GM18870 (cell line): ENCODE results near the gene CD300LG.
"Not testable (repeated sequence)": the region's sequence is repeated elsewhere in the genome, so short reads cannot be mapped to it uniquely, and the experiment has no call there.

Source experiments
- ATAC-seq: cut with Tn5 transposase; IDR thresholded peaks from one replicate; pipeline ENCODE4 v1.9.1; 2021; ENCODE audit warnings: moderate library complexity; ENCODE audit not compliant: unreplicated experiment

CD300LG gene, protein sequence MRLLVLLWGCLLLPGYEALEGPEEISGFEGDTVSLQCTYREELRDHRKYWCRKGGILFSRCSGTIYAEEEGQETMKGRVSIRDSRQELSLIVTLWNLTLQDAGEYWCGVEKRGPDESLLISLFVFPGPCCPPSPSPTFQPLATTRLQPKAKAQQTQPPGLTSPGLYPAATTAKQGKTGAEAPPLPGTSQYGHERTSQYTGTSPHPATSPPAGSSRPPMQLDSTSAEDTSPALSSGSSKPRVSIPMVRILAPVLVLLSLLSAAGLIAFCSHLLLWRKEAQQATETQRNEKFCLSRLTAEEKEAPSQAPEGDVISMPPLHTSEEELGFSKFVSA

DNA sequence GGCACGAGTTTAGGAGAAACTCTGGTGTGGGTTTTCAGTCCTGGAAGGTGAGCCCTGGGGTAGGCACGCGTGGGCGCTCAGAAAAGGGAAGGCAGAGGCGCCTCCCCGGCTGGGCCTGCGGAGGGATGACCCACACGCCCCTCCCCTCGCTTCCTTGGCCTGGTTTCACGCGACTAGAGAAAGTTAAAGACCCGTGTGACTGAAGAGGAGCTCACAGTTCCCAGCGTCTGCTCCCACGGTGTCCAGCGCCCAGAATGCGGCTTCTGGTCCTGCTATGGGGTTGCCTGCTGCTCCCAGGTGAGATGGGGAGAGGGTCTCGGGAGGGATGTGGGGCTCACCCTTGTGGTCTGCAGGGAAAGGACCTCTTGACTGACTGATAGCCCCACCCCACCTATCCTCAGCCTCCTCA, at the start of gene CD300LG:
TSS of gene CD300LG (plus strand) at position 214 of the 409 bp plus-strand sequence. CDS start at position 255, 41 bp downstream.
- ATAC-seq = no peak

GRCh38 chr17:43798024-43798423, 49.0 kb upstream of the CD300LG start:
- ATAC-seq = not testable (repeated sequence)

- ATAC-seq = no peak
Observed at GRCh38 chr17:43799047-43799446, 47.9 kb upstream of the CD300LG start.

- ATAC-seq = no peak
Observed at GRCh38 chr17:43800736-43801135, 46.2 kb upstream of the CD300LG start.

DNA sequence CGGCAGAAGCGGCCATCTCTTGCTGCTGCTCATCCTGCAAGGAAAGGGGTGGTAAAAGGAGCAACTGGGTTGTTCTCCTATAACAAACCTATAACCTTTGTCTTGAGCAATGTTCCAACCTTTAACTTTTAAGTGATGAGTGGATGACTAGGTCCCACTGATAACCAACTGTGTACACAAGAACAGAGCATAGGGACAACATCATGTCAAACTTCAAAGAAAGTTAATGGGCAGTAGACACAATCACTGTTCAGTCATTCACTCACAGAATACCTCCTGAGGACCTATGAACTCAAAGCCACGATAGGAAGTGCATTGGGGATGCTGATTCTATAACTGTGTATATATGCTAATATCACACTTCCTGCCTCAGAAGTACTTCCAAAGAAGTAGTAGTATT, 45.1 kb upstream of the CD300LG start:
- no peak for ATAC-seq

DNA sequence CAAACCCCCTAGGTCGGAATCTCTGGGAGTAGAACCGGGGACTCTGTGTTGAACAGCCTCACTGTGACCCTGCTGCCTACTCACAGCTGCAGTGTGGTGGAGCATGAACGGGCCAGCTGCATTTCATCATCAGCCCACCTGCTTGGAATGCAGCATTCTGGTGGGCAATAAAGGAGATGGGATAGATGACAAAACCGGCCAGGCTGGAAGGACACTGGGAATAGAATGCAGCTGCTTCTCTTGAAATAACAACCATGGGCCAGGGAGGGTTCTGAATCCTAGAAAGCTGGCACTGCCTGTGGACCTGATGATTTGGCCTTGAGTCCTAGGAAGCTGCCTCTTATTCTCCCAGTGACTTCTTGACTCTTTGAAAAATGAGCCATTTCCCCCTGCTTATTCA, 43.2 kb upstream of the CD300LG start:
- no peak for ATAC-seq

DNA sequence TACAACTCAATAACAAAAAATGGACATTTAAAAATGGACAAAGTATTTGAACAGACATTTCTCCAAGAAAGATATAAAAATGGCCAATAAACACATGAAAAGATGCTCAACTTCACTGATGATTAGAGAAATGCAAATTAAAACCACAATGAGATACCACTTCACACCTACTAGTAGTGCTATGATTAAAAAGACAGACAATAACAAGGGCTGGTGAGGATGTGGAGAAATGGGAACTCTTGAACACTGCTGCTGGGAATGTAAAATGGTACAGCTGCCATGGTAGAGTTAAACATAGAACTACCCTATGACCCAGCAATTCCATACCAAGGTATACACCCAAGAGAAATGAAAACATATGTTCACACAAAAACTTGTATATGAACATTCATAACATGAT, 41.9 kb upstream of the CD300LG start:
- no peak for ATAC-seq

DNA sequence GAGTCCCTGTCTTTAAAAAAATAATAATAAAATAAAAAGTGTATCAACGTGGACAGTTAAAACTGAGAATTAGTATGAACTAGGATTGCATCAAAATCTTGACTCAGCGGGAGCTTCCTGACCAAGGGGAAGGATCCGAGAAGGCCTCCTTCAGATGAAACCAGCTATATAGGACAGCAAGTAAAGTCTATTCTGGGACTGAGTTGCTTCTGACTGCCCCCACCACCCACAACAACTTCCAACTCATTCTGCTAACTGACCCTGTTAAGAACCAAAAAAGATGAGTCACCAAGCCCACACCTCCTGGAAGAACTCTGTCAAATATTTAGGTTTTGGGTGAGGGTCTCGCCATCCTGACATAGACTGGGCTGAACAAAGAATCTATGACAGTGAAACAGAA, 38.9 kb upstream of the CD300LG start:
- no peak for ATAC-seq

- no peak for ATAC-seq
Observed at GRCh38 chr17:43809121-43809520, 37.9 kb upstream of the CD300LG start.

- ATAC-seq = no peak
Observed at GRCh38 chr17:43810226-43810715, 36.7 kb upstream of the CD300LG start.

DNA sequence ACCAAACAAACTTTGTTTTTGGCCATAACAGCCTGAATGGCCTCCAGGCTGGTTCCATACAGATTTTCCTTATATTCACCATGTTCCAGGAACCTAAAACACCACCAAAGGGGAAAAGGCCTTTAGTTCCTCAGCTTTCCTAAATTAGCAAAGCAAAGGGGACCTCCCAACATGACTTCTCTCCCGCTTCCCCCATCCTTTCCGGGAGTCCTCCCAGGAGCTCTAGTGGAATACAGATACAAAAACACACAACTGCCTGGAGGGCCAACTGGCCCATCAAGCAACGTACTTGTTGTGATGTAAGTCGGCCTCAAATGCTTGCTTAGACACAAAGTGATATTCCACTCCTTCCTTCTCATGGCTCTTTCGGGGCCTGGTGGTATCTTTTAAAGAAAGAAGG, 36.2 kb upstream of the CD300LG start:
- no peak for ATAC-seq

- ATAC-seq = no peak
Observed at GRCh38 chr17:43812396-43813265, 34.3 kb upstream of the CD300LG start.

DNA sequence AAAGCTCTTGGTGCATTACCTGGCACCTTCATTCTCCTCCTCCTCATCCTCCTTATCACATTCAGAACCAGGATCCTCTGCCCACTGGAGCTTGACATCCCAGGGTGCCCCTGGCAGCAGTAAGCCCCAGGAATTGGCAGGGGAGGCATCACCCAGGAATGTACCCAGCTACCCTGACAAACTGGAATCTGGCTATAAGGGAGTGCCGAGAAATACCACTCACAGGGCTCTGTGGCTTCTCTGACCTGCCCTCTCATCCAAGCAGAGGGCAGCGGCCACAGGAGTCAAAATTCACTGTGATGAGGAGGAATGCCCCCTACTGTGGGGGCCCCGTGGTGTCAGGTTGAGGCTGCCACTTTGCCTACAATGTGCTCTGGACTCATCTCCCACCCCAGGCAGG, 33.6 kb upstream of the CD300LG start:
- no peak for ATAC-seq

GRCh38 chr17:43814026-43814425, 33.0 kb upstream of the CD300LG start:
- ATAC-seq = no peak

DNA sequence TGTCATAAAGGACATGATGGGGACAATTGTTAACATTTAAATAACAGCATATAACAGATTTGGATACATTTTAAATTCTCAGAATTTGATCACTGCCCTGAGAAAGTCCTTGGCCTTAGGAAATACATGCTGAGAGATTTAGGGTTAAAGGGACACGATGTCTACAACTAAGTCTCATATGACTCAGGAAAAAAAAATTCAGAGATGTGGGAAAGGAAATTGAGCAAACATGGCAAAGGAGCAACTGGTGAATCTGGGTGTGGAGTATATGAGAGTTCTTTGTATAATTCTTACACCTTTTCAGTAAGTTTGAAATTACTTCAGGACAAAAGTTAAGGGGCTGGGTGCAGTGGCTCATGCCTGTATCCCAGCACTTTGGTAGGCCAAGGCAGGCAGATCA, 32.3 kb upstream of the CD300LG start:
- ATAC-seq = no peak

GRCh38 chr17:43816336-43817320, 30.3 kb upstream of the CD300LG start:
- ATAC-seq = no peak

GRCh38 chr17:43817826-43818225, 29.1 kb upstream of the CD300LG start:
- no peak for ATAC-seq

GRCh38 chr17:43818966-43819365, 28.0 kb upstream of the CD300LG start:
- no peak for ATAC-seq

GRCh38 chr17:43820759-43821158, 26.2 kb upstream of the CD300LG start:
- no peak for ATAC-seq

DNA sequence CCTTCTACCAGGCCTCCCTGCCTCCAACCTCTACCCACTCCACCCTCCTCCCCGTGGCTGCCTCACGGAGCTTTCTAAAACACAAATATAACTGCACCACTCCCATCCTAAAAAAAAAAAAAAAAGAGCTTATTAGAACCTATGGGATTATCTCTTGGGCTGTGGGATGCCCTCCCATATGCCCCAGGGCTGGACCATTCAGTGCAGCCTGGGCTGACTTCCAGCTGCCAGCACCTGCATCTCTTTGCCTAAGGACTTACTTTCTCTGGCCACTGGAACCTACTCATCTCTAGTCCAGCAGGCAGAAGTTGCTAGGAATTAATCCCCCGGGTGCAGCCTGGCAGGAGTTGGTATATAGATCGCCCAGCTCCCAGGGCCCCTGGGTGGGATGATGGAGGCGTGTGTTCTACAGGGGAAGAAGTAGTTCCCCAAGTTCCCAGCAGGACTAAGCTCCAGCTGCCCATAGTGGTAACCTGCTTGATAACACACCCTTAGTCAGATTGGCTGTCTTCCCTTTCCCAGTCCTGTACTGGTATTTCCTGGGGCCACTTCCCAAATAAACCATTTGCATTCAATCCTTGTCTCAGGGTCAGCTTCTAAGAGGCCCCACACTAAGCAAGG, 24.3 kb upstream of the CD300LG start:
- ATAC-seq = no peak
